Vagina (tissue), 2 donors: ENCODE data around the gene OR2AT4.

ENCODE experiments used
- CTCF ChIP-seq, 3 experiments: fragments of 450-650 bp in 2 of 3; fragments of 200-600 bp in 1 of 3; sonication (generic) in 1 of 3; IDR thresholded peaks; one replicate each; pipeline ENCODE4 v1.5.1; 2017 to 2019; ENCODE audit warnings: antibody characterized with exemption in 3 of 3, mild to moderate bottlenecking in 2 of 3, moderate library complexity in 2 of 3
- POLR2A ChIP-seq, 2 donors: fragments of 450-650 bp; IDR thresholded peaks; one replicate each; pipeline ENCODE4 v1.6.1; 2017; ENCODE audit warnings: antibody characterized with exemption in 2 of 2, mild to moderate bottlenecking in 2 of 2, moderate library complexity in 2 of 2
- POLR2AphosphoS5 ChIP-seq, 2 donors: sonication (generic); formaldehyde crosslinking; IDR thresholded peaks; one replicate each; pipeline ENCODE4 v1.9.0; 2017; ENCODE audit warnings: antibody characterized with exemption in 2 of 2, mild to moderate bottlenecking in 2 of 2, low read depth in 1 of 2; ENCODE audit not compliant: insufficient read depth in 1 of 2

- no peak for TF ChIP-seq CTCF (IDR thresholded peaks at IDR 0.05)
- no peak for TF ChIP-seq POLR2A (IDR thresholded peaks at IDR 0.05)
- no peak for TF ChIP-seq POLR2AphosphoS5 (IDR thresholded peaks at IDR 0.05; ENCODE audit: insufficient read depth in 1 of 2, low read depth in 1 of 2)
Observed at GRCh38 chr11:75068559-75068958, 28.1 kb downstream of the OR2AT4 start.
